NCI-H69 (cell line): Measurements from ENCODE around the gene CIDEC.
A peak's percentile ranks its signal among the peaks of the same experiment; 100 is the strongest.
"Not testable (repeated sequence)": the region's sequence is repeated elsewhere in the genome, so short reads cannot be mapped to it uniquely, and the experiment has no call there.

Experiments used
- DNase-seq: peaks from one replicate; lab custom pipeline; 2025; lab: John Stamatoyannopoulos, UW

The CIDEC gene

DNA sequence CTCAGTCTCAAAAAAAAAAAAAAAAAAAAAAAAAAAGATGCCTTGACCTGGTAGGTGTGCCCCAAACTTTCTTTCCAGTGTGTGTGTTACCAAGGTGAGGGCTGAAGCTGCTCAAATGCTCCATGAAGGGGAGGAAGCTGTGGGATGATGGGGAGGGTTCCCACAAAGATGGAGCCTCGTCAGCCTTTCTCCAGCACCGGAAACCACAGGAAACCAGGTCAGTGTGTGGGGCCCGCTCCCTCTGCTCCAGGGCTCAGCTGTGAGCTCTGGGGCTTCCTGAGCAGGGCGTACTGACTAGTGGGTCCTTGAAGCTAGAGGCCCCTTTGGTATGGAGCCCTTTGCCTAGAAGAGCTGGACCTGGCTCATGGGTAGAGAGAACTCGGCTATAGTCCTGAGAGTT lies 21.9 kb upstream of the CIDEC start:
- no peak for DNase-seq

GRCh38 chr3:9900965-9901415 lies 20.9 kb upstream of the CIDEC start:
- not testable (repeated sequence) for DNase-seq

- DNase-seq, result no peak
These were observed 19.3 kb upstream of the CIDEC start for GRCh38 chr3:9899289-9899791.

- no peak for DNase-seq
These were observed 18.6 kb upstream of the CIDEC start for GRCh38 chr3:9898467-9899241.

GRCh38 chr3:9897408-9898372 lies 17.6 kb upstream of the CIDEC start:
- DNase-seq, result peak; percentile 52

DNA sequence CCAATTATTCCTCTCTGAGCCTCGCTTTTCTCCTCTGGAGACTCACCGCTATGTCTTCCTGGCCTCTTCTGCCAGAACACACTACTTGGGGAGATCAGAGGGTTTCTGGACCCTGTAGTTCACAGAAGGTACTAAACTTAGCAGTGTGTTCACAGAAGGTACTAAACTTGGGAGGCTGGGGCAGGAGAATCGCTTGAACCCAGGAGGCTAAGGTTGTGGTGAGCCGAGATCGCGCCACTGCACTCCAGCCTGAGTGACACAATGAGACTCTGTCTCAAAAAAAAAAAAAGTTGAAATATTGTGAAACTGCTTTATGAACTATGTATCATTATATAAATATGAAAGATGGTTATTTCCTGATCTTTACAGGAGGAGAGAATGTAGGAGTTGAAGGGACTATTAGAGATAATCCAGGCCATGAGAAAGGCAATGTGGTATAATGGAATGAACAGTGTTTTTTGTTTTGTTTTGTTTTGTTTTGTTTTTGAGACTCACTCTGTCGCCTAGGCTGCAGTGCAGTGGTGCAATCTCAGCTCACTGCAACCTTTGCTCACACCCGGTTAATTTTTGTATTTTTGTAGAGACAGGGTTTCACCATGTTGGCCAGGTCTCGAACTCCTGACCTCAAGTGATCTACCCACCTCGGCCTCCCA lies 16.8 kb upstream of the CIDEC start:
- not testable (repeated sequence) for DNase-seq

GRCh38 chr3:9895715-9896114 lies 15.7 kb upstream of the CIDEC start:
- not testable (repeated sequence) for DNase-seq

- no peak for DNase-seq
These were observed 13.7 kb upstream of the CIDEC start for GRCh38 chr3:9893739-9894138.

DNA sequence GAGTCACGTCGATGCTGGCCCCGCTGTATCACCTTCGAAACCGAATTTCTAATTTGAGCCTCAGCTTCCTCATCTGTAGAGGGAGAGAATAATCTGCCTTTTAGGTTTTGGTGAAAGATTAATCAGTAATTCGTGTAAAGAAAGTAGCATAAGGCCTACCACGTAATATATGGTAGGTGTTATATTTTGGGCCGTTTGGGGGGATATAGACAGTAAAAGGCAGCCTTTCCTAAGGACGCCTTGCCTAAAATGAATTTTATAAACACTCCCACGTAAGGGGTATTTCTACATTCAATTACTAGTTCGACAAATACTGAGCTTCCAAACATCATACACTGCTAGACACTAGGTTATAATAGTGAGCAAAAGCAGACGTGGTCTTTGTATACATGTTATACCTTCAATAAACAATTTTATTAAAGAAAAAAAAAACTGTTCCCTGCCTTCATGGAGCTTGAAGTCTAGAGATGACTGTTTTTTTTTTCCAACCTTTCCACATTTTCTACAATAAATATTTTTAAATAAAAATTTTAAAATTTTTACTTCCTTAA lies 11.1 kb upstream of the CIDEC start:
- DNase-seq, result no peak

DNA sequence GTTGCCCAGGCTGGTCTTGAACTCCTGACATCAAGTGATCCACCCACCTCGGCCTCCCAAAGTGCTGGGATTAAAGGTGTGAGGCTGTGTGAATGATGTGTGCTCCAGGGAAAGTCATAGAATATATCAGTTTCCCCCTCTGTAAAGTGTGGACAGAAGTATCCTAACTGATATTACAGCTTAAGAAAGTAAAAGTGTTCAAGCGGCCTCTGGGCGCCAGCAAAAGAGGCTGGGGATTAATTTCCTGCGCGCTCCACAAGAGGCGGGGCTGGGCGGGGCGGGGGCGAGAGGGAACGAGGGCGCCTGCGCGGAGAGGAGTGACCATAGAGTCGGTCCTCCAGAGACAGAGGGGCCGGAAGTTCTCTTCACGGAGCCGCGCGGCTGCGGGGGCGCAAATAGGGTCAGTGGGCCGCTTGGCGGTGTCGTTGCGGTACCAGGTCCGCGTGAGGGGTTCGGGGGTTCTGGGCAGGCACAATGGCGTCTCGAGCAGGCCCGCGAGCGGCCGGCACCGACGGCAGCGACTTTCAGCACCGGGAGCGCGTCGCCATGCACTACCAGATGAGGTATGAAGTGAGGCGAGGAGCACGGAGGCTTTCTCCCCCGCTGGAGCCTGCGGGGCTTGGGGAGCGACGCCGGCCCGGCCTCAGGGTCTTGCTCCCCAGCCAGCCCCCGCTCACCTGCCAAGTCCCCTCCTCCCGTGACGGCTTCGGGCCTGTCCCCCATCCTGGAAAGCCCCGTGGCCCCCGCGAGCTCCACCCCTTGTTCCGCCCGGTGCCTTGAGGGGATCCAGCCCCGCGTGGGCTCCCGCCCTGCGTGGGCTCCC lies 10.4 kb upstream of the CIDEC start, which contains the start of gene JAGN1:
TSS of gene JAGN1 (plus strand) at position 362 of the 823 bp plus-strand sequence. CDS start at position 475, 113 bp downstream.
- DNase-seq, result peak; percentile 87

DNA sequence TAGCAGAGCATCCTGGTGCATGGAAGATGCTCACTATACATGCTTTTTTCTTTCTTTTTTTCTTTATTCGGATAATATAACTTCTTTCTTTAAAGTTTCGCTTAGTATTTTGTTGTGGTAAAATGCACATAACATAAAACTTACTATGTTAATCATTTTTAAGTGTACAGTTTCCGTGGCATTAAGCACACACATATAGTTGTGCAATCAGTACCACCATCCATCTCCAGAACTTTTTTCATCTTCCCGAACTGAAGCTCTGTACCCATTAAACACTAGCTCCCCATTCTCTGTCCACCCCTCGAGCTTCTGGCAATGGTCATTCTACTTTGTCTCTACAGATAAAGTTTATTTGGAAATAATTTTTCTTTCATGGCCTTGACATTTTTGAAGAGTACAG lies 9.4 kb upstream of the CIDEC start:
- DNase-seq, result no peak

GRCh38 chr3:9888540-9888939 lies 8.5 kb upstream of the CIDEC start:
- DNase-seq, result no peak

GRCh38 chr3:9887480-9887879 lies 7.4 kb upstream of the CIDEC start:
- no peak for DNase-seq

- no peak for DNase-seq
These were observed 6.3 kb upstream of the CIDEC start for GRCh38 chr3:9886328-9886727.

GRCh38 chr3:9884555-9885165 lies 4.6 kb upstream of the CIDEC start:
- DNase-seq, result no peak

DNA sequence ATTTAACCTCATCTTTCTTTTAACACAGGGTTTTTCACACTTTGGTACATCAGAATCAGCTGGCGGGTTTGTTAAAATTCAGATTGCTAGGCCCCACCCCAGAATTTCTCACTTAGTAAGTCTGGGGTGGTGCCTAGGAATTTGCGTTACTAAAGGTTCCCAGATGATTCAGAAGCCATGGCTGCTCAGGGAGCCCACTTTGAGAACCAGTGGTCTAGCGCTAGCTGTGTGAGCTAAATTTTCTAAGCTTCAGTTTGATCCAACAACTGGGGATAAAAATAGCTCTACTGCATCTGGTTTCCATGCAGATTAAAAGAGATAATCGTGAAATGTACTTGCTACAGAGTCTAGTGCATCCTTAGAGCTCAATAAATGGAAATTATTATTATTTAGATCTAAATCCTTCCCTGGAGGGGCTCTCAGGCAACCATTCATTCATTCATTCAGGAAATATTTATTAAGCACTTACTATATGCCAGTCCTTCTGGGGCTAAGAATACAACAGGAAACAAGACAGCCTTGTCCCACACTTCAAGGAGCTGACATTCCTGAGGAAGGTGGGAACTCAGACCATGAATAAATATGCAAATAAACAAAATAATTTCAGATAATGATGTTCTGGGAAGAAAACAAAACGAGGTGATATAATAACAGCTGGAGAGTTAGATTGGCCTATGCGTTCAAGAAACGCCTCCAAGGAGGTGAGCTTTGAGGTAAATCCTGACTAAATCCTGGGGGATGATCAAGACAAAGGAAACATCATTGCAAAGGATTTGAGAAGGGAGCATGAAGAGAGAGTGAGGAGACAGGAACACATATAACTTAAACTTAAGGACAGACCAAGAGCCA lies 3.9 kb upstream of the CIDEC start:
- no peak for DNase-seq

DNA sequence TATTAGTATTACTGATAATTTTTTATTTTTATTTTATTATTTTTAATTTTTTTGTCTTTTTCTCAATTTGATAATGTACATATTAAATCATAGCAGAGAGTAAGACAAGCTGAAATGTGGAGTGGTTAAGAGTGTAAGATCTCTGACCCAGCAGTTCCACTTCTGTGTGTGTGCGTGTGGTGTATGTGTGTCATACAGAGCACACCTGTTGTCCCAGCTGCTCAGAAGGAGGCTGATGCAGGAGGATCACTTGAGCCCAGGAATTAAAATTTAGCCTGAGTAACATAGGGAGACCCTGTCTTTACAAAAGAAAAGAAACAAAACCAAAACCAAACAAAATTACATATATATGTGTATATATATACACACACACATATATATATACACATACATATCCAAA lies 1.4 kb upstream of the CIDEC start:
- peak; percentile 18 for DNase-seq

GRCh38 chr3:9878700-9879099 lies 1.4 kb downstream of the CIDEC start:
- no peak for DNase-seq

- DNase-seq, result no peak
These were observed 3.1 kb downstream of the CIDEC start for GRCh38 chr3:9876991-9877390.
